Hindlimb muscle (tissue), 1 donor: ENCODE measurements around the gene ATOSA. TPM values are rescaled to one million over a fixed set of nuclear protein-coding genes. Genes with fewer than 3 reads are reported as not detected.

Experiments
- DNase-seq: peaks from one replicate; pipeline ENCODE4 v3.0.0-alpha.2; 2013
- polyA plus RNA-seq: library from polyadenylated mRNA; unstranded; fragments of 120-200 nt; gene quantifications from one replicate; pipeline ENCODE4 v1.2.1, GENCODE V29; 2013; ENCODE audit not compliant: insufficient read length

ATOSA gene
- polyA plus RNA-seq, 1 donor: 25.1 TPM

- DNase-seq: no peak
Measured at GRCh38 chr15:52681441-52681840, 2.3 kb upstream of the ATOSA start.

GRCh38 chr15:52680761-52681160, 1.6 kb upstream of the ATOSA start:
- DNase-seq: no peak

GRCh38 chr15:52680041-52680391, 828 bp upstream of the ATOSA start:
- DNase-seq: no peak

GRCh38 chr15:52678468-52679231, 538 bp downstream of the ATOSA start:
- peak; percentile 84 for DNase-seq

- DNase-seq: peak; percentile 80
Measured at GRCh38 chr15:52677593-52678467, 1.4 kb downstream of the ATOSA start.

DNA sequence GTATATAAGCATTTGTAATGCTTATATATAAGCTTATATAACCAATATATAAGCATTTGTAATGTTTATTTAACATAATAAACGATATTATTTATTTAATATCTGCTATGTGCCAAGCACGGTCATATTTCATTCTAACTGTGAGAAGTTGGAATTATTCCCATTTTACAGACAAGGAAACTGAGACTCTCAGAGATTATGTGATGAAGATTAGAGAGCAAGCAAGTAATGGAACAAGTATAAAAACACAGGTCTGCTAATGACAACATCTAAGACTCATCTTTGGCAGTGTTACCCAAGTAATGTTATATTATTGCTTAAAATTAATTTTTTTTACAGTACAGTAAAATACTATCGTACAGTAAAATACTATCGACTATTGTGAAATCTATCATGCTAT, 4.4 kb downstream of the ATOSA start:
- no peak for DNase-seq

DNA sequence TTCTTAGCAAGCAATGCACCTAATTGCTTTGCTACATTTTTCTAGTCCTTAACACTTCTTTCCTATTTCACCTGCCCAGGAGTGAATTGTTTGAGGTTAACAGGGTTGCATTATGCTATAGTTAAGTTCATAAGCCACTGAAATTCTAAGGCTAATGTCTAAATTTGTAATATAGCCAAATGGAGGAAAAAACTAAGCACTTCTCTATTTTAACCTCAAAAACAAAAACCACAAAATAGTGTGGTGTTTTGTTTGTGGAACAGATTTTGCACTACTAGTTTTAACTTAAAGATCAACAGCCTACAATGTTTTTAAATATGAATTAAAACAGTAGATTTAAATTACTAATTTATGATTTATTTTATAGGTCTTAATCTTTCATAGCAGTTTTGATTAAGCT, 5.5 kb downstream of the ATOSA start:
- no peak for DNase-seq

- DNase-seq: no peak
Measured at GRCh38 chr15:52673312-52673711, 5.9 kb downstream of the ATOSA start.

- DNase-seq: no peak
Measured at GRCh38 chr15:52672661-52673060, 6.5 kb downstream of the ATOSA start.

GRCh38 chr15:52670087-52670486, 9.1 kb downstream of the ATOSA start:
- no peak for DNase-seq

- no peak for DNase-seq
Measured at GRCh38 chr15:52668133-52668532, 11.1 kb downstream of the ATOSA start.

- no peak for DNase-seq
Measured at GRCh38 chr15:52667597-52667996, 11.6 kb downstream of the ATOSA start.

DNA sequence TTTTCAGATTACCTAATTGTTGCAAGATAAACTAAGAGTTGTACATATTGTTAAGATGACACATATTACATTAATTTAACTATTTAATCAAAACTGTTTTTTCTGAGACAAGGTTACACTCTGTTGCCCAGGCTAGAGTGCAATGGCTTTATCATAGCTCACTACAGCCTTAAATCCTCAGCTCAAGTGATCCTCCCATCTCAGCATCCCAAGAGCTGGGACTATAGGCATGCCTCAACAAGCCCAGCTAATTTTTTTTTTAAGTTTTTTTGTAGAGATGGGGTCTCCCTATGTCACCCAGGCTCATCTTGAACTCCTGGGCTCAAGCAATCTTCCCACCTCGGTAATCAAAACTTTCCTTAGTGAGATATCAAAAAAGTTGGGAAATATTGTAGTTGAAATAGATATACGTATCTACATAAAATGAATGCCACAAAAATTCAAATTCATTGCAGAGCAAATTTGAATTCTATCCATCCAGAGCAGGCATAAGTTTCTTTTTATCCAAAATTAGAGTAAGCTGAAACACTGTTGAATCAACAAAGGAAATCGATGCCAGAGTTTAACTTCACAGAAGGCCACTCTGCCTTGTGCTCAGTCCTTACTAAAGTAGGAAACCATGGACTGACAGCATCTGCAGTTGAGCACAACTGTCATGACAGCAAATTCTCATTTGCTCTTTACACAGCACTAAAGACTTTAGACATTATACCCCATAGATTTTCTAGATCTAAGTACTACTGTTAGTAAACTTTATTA, 15.5 kb downstream of the ATOSA start:
- no peak for DNase-seq

GRCh38 chr15:52661909-52662308, 17.3 kb downstream of the ATOSA start:
- no peak for DNase-seq

GRCh38 chr15:52660192-52660591, 19.0 kb downstream of the ATOSA start:
- DNase-seq: no peak

GRCh38 chr15:52658955-52659354, 20.2 kb downstream of the ATOSA start:
- no peak for DNase-seq

GRCh38 chr15:52657338-52657737, 21.9 kb downstream of the ATOSA start:
- DNase-seq: no peak

GRCh38 chr15:52656412-52656811, 22.8 kb downstream of the ATOSA start:
- no peak for DNase-seq

GRCh38 chr15:52653431-52653964, 25.7 kb downstream of the ATOSA start:
- DNase-seq: no peak

DNA sequence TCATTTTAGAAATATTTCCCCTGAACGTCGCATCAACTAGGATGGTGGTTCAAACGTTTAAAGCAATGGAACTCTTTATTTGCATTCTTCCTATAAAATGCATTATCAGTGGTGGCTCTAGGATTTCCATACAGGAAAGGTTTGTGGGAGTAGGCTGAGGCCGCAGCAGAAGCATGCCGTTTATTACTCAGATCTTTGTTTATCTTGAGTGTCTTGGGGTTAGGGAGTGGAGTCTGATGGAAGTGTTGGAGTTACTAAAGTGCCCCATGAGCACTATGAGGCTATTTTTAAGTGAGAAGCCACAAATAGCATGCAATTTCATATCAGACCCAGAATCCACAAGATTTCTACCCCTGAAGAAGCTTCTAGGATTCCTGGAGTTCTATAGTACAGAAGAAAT, 26.2 kb downstream of the ATOSA start:
- no peak for DNase-seq

GRCh38 chr15:52652286-52652685, 26.9 kb downstream of the ATOSA start:
- DNase-seq: no peak

- DNase-seq: peak; percentile 86
Measured at GRCh38 chr15:52651868-52652267, 27.3 kb downstream of the ATOSA start.

- DNase-seq: no peak
Measured at GRCh38 chr15:52651114-52651513, 28.1 kb downstream of the ATOSA start.
